NT2/D1 (cell line): ENCODE results near the gene BID.

Experiments used
- DNase-seq: peaks from one replicate; pipeline ENCODE4 v3.0.0-alpha.2; 2011; ENCODE audit warnings: low read depth, low spot score
- H3K27me3 ChIP-seq: 2 replicates; pipeline ENCODE4 v1.6.0; 2011; ENCODE audit warnings: mild to moderate bottlenecking; ENCODE audit not compliant: insufficient read length, insufficient read depth
- H3K36me3 ChIP-seq: 2 replicates; pipeline ENCODE4 v1.6.1; 2011; ENCODE audit warnings: mild to moderate bottlenecking, low read length, mixed read lengths; ENCODE audit not compliant: insufficient read depth, insufficient read length
- H3K4me1 ChIP-seq: 2 replicates; pipeline ENCODE4 v1.5.1; 2011; ENCODE audit not compliant: insufficient read depth, insufficient read length
- H3K4me3 ChIP-seq: 2 replicates; pipeline ENCODE4 v1.5.1; 2011; ENCODE audit warnings: low read depth; ENCODE audit not compliant: insufficient read length
- H3K9ac ChIP-seq: 2 replicates; pipeline ENCODE4 v1.6.0; 2011; ENCODE audit warnings: low read depth; ENCODE audit not compliant: insufficient read length
- H3K9me3 ChIP-seq: 2 replicates; pipeline ENCODE4 v1.5.1; 2011; ENCODE audit warnings: mild to moderate bottlenecking, low read length; ENCODE audit not compliant: insufficient read depth
- SUZ12 ChIP-seq: IDR thresholded peaks from 2 replicates; pipeline ENCODE4 v1.6.1; 2011; ENCODE audit not compliant: insufficient read length, insufficient read depth; ENCODE audit errors: extremely low read depth
- YY1 ChIP-seq: IDR thresholded peaks from 2 replicates; pipeline ENCODE4 v1.6.1; 2011; ENCODE audit not compliant: insufficient read length, insufficient read depth
- ZNF274 ChIP-seq: IDR thresholded peaks from 2 replicates; pipeline ENCODE4 v1.6.1; 2011; ENCODE audit warnings: mild to moderate bottlenecking, low read depth, low read length

Gene BID

DNA sequence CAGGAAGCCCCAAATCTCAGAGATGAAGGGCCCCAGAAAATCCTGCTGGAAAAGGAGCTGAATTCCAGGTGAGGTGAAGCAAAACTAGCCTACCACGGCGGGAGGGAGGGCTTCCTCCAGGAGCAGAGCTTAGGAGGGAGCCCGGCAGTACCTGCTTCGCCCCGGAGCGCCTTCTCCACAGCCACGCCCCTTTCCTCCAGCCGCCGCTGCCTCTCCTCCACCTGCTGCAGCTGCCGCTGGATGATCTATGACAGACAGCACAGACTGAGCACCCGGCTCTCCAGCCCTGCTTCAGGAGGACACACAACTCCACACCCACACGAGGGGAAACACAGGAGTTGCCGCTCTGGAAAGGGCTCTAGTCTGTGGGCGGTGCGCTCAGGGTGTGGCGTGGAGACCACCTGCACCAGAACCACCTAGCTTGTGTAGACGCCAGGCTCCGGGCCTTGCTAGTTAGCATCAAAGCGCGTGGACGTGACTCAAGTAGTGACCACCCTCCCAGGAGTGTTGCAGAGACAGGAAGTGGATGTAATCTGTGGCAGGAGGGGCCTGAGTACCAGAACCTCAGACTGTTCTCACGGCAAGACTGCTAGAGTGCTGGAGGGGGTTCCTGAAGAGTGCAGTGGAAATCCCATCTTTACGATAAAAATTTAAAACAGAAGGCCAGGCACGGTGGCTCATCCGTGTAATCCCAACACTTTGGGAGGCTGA is 34.6 kb upstream of the BID start:
- TF ChIP-seq SUZ12 (no peak), ZNF274 (no peak), YY1 (no peak)
- no peaks in the 10 kb centered on the region for H3K27me3 ChIP-seq
- H3K36me3 ChIP-seq: peaks cover 61% of the 10 kb centered on the region
- DNase-seq: no peak
- no peak overlapping the region for H3K9ac ChIP-seq
- H3K4me3 ChIP-seq: no peak overlapping the region
- H3K4me1 ChIP-seq: peaks cover 8% of the 10 kb centered on the region
- no peaks in the 10 kb centered on the region for H3K9me3 ChIP-seq

DNA sequence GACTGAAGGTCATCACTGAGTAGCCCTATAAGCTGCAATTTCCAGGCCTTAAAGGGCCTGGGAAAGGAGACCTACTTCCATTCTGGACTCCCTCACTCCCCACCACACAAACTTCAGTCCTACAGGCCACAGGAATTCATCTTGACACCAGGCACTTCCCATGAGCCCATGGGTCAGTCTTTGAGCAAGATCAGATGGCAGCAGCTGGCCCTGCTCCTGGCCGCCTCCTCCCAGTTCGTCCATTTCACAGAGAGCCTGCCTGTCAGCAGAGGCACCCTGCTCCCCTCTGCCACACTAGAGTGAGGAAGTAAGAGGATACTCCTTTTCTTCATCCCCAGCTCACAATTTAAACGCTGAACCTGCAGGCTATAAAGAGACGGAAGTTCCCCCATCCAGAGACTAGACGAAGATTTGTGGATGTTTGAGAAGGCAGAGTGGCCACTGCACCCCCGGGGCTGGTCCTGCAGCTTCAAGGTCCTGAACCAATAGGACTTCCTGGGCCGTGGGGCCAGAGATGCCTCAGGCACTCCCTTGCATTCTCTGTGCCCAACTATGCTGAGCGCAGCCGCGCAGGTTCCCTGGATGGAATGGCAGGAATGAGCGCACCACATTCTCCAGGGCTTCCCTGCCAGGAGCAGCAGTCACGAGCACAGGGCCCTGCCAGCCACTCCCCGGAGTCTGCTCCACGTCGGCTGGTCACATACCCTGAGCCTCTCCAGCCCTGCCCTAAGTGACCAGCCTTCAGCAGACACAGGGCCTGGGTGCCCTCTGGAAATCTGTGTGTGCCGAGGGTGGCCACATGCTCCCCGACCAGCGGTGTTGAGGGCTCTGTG is 33.5 kb upstream of the BID start:
- DNase-seq: no peak
- Histone ChIP-seq H3K27me3 (no peaks in the 10 kb centered on the region), H3K36me3 (peaks cover 53% of the 10 kb centered on the region), H3K4me1 (peaks cover 11% of the 10 kb centered on the region), H3K9ac (no peak overlapping the region), H3K4me3 (no peak overlapping the region), H3K9me3 (no peaks in the 10 kb centered on the region)
- TF ChIP-seq YY1: no peak
- TF ChIP-seq ZNF274: no peak

DNA sequence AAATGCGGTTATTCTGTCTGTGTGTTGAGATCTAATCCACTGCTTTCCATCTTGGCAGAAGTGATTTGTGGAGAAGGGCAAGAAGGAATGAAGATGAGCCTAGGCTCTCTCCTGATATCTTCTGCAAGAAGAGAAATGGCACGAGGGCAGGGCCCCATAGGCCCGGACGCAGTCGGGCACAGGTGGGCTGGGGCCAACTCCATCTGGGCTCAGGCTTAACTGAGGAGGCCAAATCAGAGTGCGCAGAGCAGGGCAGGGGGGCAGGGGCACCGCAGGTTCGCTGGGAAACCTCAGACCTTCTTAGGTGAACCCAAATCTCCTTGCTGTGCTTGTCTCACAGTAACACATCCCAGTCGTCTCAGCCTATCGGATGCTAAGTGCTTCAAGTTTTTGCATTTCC is 32.8 kb upstream of the BID start:
- peaks cover 11% of the 10 kb centered on the region for H3K4me1 ChIP-seq
- no peaks in the 10 kb centered on the region for H3K9me3 ChIP-seq
- TF ChIP-seq SUZ12 (no peak), ZNF274 (no peak), YY1 (no peak)
- no peak for DNase-seq
- H3K4me3 ChIP-seq: no peak overlapping the region
- peaks cover 46% of the 10 kb centered on the region for H3K36me3 ChIP-seq
- H3K27me3 ChIP-seq: no peaks in the 10 kb centered on the region
- H3K9ac ChIP-seq: no peak overlapping the region

DNA sequence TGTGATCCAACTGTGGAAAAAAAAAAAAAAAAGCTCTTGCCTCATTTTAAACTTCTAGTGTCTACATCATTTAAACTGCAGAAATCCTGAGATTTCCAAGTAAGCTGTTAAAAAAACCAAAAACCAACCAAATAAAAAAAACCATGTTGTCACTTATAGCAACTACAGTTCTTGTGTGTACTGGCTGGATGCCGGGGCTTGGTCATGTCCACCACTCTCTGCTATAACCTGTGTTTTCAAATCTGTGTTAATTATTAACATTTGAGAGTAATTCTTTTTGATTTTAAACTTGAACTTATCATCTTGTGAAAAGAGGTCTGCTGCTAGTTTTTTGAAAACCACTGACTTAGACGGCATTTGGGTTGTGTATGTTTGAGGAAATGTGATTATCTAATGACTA is 32.2 kb upstream of the BID start:
- peaks cover 11% of the 10 kb centered on the region for H3K4me1 ChIP-seq
- no peak for DNase-seq
- no peaks in the 10 kb centered on the region for H3K27me3 ChIP-seq
- no peak overlapping the region for H3K9ac ChIP-seq
- no peaks in the 10 kb centered on the region for H3K9me3 ChIP-seq
- H3K36me3 ChIP-seq: peaks cover 43% of the 10 kb centered on the region
- TF ChIP-seq SUZ12: no peak
- TF ChIP-seq ZNF274: no peak
- TF ChIP-seq YY1: no peak
- H3K4me3 ChIP-seq: no peak overlapping the region

DNA sequence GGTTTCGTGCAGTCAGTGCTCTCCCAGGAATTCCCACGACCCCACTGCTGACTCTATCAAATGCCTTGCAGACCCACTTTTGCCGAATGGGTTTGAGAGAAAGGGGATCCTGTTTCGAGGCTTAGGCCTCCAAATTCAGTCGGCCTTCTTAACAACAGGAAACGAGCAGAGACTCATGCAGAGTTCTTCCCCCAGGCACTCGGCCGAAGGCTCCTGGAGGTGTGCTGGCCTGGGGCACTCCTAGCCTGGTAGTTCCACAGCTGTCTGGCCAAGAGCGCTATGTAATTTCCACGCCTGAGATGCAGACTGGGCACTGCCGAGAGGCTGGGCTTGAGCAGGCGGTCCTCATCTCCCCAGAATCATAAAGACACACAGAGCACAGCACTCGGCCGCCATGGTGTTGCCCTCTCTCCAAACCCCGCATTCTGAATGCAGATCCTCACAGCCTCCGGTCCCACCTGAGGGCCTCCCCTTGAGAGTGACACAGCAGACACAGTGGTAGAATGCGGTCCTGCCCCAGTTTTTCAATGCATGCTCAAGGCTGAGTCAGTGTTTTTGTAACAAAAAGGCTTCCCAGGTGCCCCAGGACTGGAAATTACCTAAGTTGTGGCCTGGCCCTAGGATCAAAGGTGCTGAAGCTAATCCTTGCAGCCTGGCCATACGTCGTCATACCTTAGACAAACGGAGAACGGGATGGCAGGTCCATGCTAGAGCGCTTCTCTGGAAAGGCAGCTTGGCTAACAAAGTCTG is 30.2 kb upstream of the BID start:
- H3K4me1 ChIP-seq: peaks cover 11% of the 10 kb centered on the region
- DNase-seq: no peak
- peaks cover 37% of the 10 kb centered on the region for H3K36me3 ChIP-seq
- no peak for TF ChIP-seq ZNF274
- no peak for TF ChIP-seq SUZ12
- no peaks in the 10 kb centered on the region for H3K27me3 ChIP-seq
- no peak overlapping the region for H3K4me3 ChIP-seq
- H3K9ac ChIP-seq: no peak overlapping the region
- H3K9me3 ChIP-seq: no peaks in the 10 kb centered on the region

DNA sequence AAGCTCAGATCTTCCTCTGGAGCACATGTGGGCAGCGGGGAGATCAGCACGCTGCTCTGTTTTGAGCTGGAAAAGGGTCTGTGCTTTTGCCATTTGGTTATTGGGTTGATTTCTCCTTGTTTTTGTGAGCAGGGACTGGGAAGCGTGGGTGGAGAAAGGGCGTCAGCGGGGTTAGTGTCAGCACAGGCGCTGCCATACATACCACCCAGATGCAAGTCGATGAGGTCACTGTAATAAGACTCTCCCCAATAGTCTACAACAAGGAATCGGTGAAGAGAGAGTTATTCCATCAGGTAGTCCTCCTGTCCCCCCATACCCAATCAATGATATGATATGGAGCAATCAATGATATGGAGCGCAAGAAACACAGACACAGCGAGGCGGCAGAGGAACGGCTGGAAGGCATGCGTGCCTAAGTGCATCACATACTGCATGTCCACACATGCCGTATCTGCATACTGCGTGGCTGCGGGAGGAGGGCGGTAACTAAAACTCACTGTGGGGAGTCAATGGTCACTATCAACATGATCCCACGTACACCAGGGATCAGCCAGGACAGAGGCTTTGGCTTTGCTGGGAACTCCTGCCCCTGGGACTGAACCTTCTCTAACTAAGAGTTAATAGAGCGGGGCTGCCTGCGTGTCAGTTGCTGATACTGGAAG is 29.5 kb upstream of the BID start:
- Histone ChIP-seq H3K36me3 (peaks cover 30% of the 10 kb centered on the region), H3K27me3 (no peaks in the 10 kb centered on the region), H3K9ac (no peak overlapping the region), H3K9me3 (no peaks in the 10 kb centered on the region), H3K4me1 (peaks cover 11% of the 10 kb centered on the region), H3K4me3 (no peak overlapping the region)
- TF ChIP-seq ZNF274 (no peak), YY1 (no peak), SUZ12 (no peak)
- DNase-seq: no peak

DNA sequence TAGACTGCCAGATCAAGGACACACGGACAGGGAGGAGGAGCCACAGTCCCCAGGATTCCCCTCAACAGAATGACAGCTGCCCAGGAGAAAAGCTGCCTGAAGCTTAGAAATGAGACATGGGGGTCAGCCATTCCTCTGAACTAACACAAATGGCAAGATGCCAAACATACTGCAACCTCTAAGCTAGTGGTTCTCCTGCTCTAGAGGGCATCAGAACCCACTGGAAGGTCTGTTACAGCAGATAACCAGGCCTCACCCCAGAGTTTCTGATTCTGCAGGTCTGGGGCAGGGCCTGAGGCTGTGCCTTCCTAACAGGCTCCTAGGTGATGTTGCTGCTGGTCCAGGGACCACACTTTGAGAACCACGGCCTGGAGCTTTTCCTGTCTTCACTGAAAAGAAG is 28.6 kb upstream of the BID start:
- Histone ChIP-seq H3K36me3 (peaks cover 22% of the 10 kb centered on the region), H3K4me1 (peaks cover 6% of the 10 kb centered on the region), H3K9ac (no peak overlapping the region), H3K9me3 (no peaks in the 10 kb centered on the region), H3K27me3 (no peaks in the 10 kb centered on the region), H3K4me3 (no peak overlapping the region)
- no peak for DNase-seq
- TF ChIP-seq ZNF274 (no peak), SUZ12 (no peak), YY1 (no peak)
